PC-3 (cell line): ENCODE measurements around the gene DHRS3. TPM values are rescaled to one million over a fixed set of nuclear protein-coding genes. Genes with fewer than 3 reads are reported as not detected.

Experiments
- ATAC-seq: fragments of 200-7000 bp; cut with Tn5 transposase; 2 replicates; pipeline ENCODE4 v1.9.1; 2020; ENCODE audit warnings: mild to moderate bottlenecking, moderate library complexity
- BruUV-seq: library from RNA; stranded (reverse); fragments of 400-500 nt; replicated peaks from 2 replicates; lab custom pipeline; 2021; lab: Mats Ljungman, UMichigan
- CTCF ChIA-PET: fragments of 300-600 bp; sonication (Branson Sonifier 250); formaldehyde crosslinking; loops from one replicate; lab custom pipeline; 2022; ENCODE audit warnings: antibody characterized with exemption; lab: Charles Lee
- POLR2A ChIA-PET: fragments of 300-600 bp; sonication (Branson Sonifier 250); formaldehyde crosslinking; loops from one replicate; lab custom pipeline; 2022; ENCODE audit warnings: antibody characterized with exemption; ENCODE audit not compliant: unreplicated experiment; lab: Charles Lee
- DNase-seq: peaks from one replicate; pipeline ENCODE4 v3.0.0-alpha.2; 2015
- H2AFZ ChIP-seq: fragments of 300-600 bp; sonication (generic); 2 replicates; pipeline ENCODE4 v1.6.0; 2016; ENCODE audit warnings: antibody characterized with exemption, low read length
- H3F3A ChIP-seq: fragments of 300-600 bp; sonication (generic); one replicate; pipeline ENCODE4 v1.6.0; 2017; ENCODE audit warnings: antibody characterized with exemption, low read length, control low read depth, mild to moderate bottlenecking; ENCODE audit not compliant: unreplicated experiment
- H3K27ac ChIP-seq: fragments of 300-600 bp; sonication (generic); 2 replicates; pipeline ENCODE4 v1.5.1; 2016; ENCODE audit warnings: mild to moderate bottlenecking, low read length
- H3K27me3 ChIP-seq: fragments of 300-600 bp; sonication (generic); 2 replicates; pipeline ENCODE4 v1.6.1; 2016; ENCODE audit warnings: low read length, mixed read lengths
- H3K36me3 ChIP-seq: fragments of 300-600 bp; sonication (generic); 2 replicates; pipeline ENCODE4 v1.6.1; 2016; ENCODE audit warnings: low read depth, mixed run types, low read length, mixed read lengths
- H3K4me1 ChIP-seq: fragments of 300-600 bp; sonication (generic); 2 replicates; pipeline ENCODE4 v1.5.1; 2016; ENCODE audit warnings: low read length; ENCODE audit not compliant: insufficient read depth
- H3K4me2 ChIP-seq: fragments of 300-600 bp; sonication (generic); 2 replicates; pipeline ENCODE4 v1.6.0; 2016; ENCODE audit warnings: low read length
- H3K4me3 ChIP-seq: fragments of 300-600 bp; sonication (generic); 2 replicates; pipeline ENCODE4 v1.5.1; 2016; ENCODE audit warnings: mild to moderate bottlenecking, low read length, mixed read lengths
- H3K79me2 ChIP-seq: fragments of 300-600 bp; sonication (generic); 2 replicates; pipeline ENCODE4 v1.6.1; 2017; ENCODE audit warnings: low read length, mixed read lengths
- H3K9ac ChIP-seq: fragments of 300-600 bp; sonication (generic); 2 replicates; pipeline ENCODE4 v1.6.0; 2016; ENCODE audit warnings: mild to moderate bottlenecking, low read length
- H3K9me2 ChIP-seq: fragments of 300-600 bp; sonication (generic); replicated peaks from 2 replicates; pipeline ENCODE4 v1.6.1; 2016; ENCODE audit warnings: mixed run types, low read length, mixed read lengths
- H3K9me3 ChIP-seq: fragments of 300-600 bp; sonication (generic); 2 replicates; pipeline ENCODE4 v1.6.1; 2016; ENCODE audit warnings: low read length, mixed read lengths
- H4K20me1 ChIP-seq: fragments of 300-600 bp; sonication (generic); 2 replicates; pipeline ENCODE4 v1.6.1; 2016; ENCODE audit warnings: low read length, mixed read lengths
- CTCF ChIP-seq: fragments of 300-600 bp; sonication (generic); conservative IDR thresholded peaks from 2 replicates; pipeline ENCODE4 v1.5.1; 2017; ENCODE audit warnings: antibody characterized with exemption, low read depth, mild to moderate bottlenecking, low read length
- EZH2 ChIP-seq: fragments of 300-600 bp; sonication (generic); IDR thresholded peaks from one replicate; pipeline ENCODE4 v1.6.1; 2017; ENCODE audit warnings: antibody characterized with exemption, mild to moderate bottlenecking, low read length; ENCODE audit not compliant: unreplicated experiment
- EZH2phosphoT487 ChIP-seq: fragments of 300-600 bp; sonication (generic); IDR thresholded peaks from 2 replicates; pipeline ENCODE4 v1.6.1; 2018; ENCODE audit warnings: mild to moderate bottlenecking, antibody characterized with exemption, low read length, borderline replicate concordance
- intact Hi-C: fragments of 100-400 bp; cut with micrococcal nuclease; formaldehyde crosslinking; loops from 2 replicates; pipeline ENCODE4 v1.9.0; 2023
- total RNA-seq: library from RNA; depleted of rRNA; stranded (reverse); fragments of >200 nt; gene quantifications from 2 replicates; pipeline ENCODE4 v1.2.3, GENCODE V29; 2014

Gene DHRS3
- total RNA-seq, 1 experiment from 2014 or later: 105 TPM

GRCh38 chr1:12662556-12662955 lies 44.5 kb upstream of the DHRS3 start:
- H4K20me1 ChIP-seq: no peaks in the 10 kb centered on the region
- H2AFZ ChIP-seq: no peak overlapping the region
- H3K9me3 ChIP-seq: no peaks in the 10 kb centered on the region
- no peak for TF ChIP-seq EZH2phosphoT487
- TF ChIP-seq CTCF: no peak
- TF ChIP-seq EZH2: no peak
- peaks cover 6% of the 10 kb centered on the region; the same call in 1 of the 2 replicates for H3K27me3 ChIP-seq
- H3K4me1 ChIP-seq: no peaks in the 10 kb centered on the region; the same call in 1 of the 2 replicates
- no peaks in the 10 kb centered on the region for H3K36me3 ChIP-seq
- no peak overlapping the region for H3K4me3 ChIP-seq
- no peaks in the 10 kb centered on the region for H3F3A ChIP-seq
- H3K9me2 ChIP-seq: no peaks in the 10 kb centered on the region
- no peak overlapping the region for H3K27ac ChIP-seq
- DNase-seq (no peak), ATAC-seq (no peak)
- H3K79me2 ChIP-seq: no peaks in the 10 kb centered on the region
- intact Hi-C loops: no loop called here
- no peak overlapping the region for H3K4me2 ChIP-seq
- ChIA-PET CTCF (no interaction called here), POLR2A (no interaction called here)
- no TSS peak for BruUV-seq
- no peak overlapping the region for H3K9ac ChIP-seq

GRCh38 chr1:12661606-12662219 lies 43.7 kb upstream of the DHRS3 start:
- no peak overlapping the region for H3K4me3 ChIP-seq
- no peak overlapping the region for H3K27ac ChIP-seq
- H3F3A ChIP-seq: no peaks in the 10 kb centered on the region
- no peaks in the 10 kb centered on the region; the same call in 1 of the 2 replicates for H3K4me1 ChIP-seq
- no peak overlapping the region for H2AFZ ChIP-seq
- intact Hi-C loops: no loop called here
- no peak overlapping the region for H3K4me2 ChIP-seq
- H3K9me2 ChIP-seq: no peaks in the 10 kb centered on the region
- POLR2A ChIA-PET: no interaction called here
- no peak overlapping the region for H3K9ac ChIP-seq
- TF ChIP-seq EZH2phosphoT487: no peak
- TF ChIP-seq EZH2: no peak
- TF ChIP-seq CTCF: no peak
- H3K27me3 ChIP-seq: peaks cover 6% of the 10 kb centered on the region; the same call in 1 of the 2 replicates
- H3K36me3 ChIP-seq: no peaks in the 10 kb centered on the region
- ATAC-seq (no peak), DNase-seq (no peak)
- CTCF ChIA-PET: no interaction called here
- H3K79me2 ChIP-seq: no peaks in the 10 kb centered on the region
- BruUV-seq: no TSS peak
- H4K20me1 ChIP-seq: no peaks in the 10 kb centered on the region
- no peaks in the 10 kb centered on the region for H3K9me3 ChIP-seq
